GM10266 (cell line): ENCODE data around the gene DOCK1.

Experiments used
- DNase-seq: peaks from one replicate; pipeline ENCODE4 v3.0.0; 2012; ENCODE audit errors: extremely low spot score
- TF ChIP-seq, protein P1 (sequence below): IDR thresholded peaks from 2 replicates; pipeline ENCODE4 v1.5.1; 2012; ENCODE audit warnings: mild to moderate bottlenecking, low read depth; ENCODE audit not compliant: control insufficient read depth, insufficient read depth; ENCODE audit errors: missing control alignments

The DOCK1 gene

GRCh38 chr10:126926568-126926967 lies 21.3 kb downstream of the DOCK1 start:
- TF ChIP-seq, protein P1, sequence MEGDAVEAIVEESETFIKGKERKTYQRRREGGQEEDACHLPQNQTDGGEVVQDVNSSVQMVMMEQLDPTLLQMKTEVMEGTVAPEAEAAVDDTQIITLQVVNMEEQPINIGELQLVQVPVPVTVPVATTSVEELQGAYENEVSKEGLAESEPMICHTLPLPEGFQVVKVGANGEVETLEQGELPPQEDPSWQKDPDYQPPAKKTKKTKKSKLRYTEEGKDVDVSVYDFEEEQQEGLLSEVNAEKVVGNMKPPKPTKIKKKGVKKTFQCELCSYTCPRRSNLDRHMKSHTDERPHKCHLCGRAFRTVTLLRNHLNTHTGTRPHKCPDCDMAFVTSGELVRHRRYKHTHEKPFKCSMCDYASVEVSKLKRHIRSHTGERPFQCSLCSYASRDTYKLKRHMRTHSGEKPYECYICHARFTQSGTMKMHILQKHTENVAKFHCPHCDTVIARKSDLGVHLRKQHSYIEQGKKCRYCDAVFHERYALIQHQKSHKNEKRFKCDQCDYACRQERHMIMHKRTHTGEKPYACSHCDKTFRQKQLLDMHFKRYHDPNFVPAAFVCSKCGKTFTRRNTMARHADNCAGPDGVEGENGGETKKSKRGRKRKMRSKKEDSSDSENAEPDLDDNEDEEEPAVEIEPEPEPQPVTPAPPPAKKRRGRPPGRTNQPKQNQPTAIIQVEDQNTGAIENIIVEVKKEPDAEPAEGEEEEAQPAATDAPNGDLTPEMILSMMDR: no peak

GRCh38 chr10:126927799-126928198 lies 22.6 kb downstream of the DOCK1 start:
- DNase-seq: no peak
- TF ChIP-seq, protein P1: no peak

More at GRCh38 chr10:126926568-126926967, 21.3 kb downstream of the DOCK1 start:
- no peak for DNase-seq

- TF ChIP-seq, protein P1: no peak
- DNase-seq: no peak
Observed at GRCh38 chr10:126928274-126928673, 23.0 kb downstream of the DOCK1 start.

DNA sequence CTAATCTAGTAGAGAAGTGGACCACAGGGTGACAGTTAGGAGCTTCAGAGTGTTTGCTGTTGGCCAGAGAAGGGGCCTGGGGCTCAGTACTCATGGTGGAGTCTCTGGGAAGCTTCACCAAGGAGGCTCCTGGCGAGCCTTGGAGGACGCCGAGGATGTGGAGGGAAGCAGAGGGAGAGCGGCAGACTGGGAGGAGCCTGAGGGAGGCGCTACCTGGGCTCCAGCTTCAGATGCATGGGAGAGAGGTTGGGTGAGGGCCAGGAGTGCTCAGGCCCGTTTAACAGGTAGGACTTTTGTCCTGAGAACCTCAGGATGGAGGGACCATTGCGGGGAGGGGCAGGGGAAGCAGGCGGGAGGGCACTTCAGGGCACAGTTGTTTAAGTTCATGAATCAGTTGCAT lies 24.2 kb downstream of the DOCK1 start:
- TF ChIP-seq, protein P1: no peak
- DNase-seq: no peak

- no peak for DNase-seq
Observed at GRCh38 chr10:126930131-126930882, 25.1 kb downstream of the DOCK1 start.

DNA sequence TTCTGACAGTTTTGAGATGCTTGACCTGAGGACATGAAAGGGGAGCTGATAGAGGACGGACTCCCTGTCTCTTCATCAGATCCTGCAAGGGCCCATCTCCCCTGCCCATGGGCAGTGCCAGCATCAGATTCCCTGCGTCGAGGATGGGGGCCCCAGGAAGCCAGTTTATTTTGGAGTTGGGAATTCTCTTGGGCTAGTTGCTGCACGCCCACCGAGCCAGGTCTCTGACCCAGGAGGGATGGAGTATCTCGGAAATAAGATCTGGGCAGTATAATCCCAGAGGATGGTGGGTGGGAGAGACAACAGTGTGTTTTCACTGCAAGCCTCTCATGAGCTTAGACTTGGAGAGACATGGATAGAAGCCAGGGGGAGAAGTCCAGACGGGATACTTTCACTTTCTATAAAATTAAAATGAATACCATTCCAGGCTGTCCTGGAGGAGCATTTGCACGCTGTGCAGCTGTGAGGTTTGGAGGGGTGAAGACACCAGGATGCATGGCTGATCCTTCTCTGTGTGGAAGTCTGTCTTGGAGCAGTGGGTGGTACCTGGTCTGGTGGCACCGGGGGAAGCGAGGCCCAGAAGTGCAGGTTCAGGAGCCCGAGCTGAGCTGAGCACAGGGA lies 25.8 kb downstream of the DOCK1 start:
- TF ChIP-seq, protein P1: no peak
- DNase-seq: no peak

More at GRCh38 chr10:126930131-126930882, 25.1 kb downstream of the DOCK1 start:
- TF ChIP-seq, protein P1: no peak

DNA sequence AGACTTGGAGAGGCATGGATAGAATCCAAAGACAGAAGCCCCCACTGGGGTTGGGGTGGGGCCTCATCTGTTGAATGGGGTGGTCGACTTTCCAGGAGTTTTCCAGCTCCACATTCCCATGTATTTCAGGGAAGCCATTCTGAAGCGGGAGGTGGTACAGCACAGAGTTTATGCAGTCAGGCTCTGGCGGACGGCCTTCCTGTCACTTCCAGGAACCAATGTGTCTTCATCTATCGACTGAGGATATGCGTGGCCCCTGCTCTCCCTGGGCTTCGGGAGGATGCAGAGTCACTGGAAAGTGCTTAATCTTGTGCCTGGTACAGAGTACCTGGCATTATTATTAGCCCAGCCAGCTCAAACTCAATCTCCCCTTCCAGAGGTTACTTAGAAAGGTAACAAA lies 26.3 kb downstream of the DOCK1 start:
- TF ChIP-seq, protein P1: no peak
- no peak for DNase-seq
